AG04450 (cell line): ENCODE measurements around the gene MTUS2. TPM values are rescaled to one million over a fixed set of nuclear protein-coding genes. Genes with fewer than 3 reads are reported as not detected.

Source experiments
- CTCF ChIA-PET: fragments of 300-600, 350-600 bp; formaldehyde crosslinking; extraction: SDS; loops from one replicate; lab custom pipeline; 2022; ENCODE audit warnings: antibody characterized with exemption, inconsistent platforms; lab: Charles Lee
- POLR2A ChIA-PET: fragments of 350-600 bp; formaldehyde crosslinking; extraction: SDS; loops from one replicate; lab custom pipeline; 2021; ENCODE audit warnings: antibody characterized with exemption, inconsistent platforms; lab: Yijun Ruan, JAX
- DNase-seq: peaks from one replicate; pipeline ENCODE4 v3.0.0-alpha.2; 2011; ENCODE audit warnings: low read depth, low spot score
- H3K27ac ChIP-seq: one replicate; pipeline ENCODE4 v1.5.1; 2012; ENCODE audit warnings: low read depth, low read length, control low read depth
- H3K27me3 ChIP-seq: one replicate; pipeline ENCODE4 v1.6.0; 2012; ENCODE audit warnings: low read length; ENCODE audit not compliant: control insufficient read depth, insufficient read depth
- H3K4me3 ChIP-seq: 2 replicates; pipeline ENCODE4 v1.5.1; 2011; ENCODE audit warnings: mild to moderate bottlenecking, low read depth, low read length, control low read depth
- H3K9me3 ChIP-seq: 2 replicates; pipeline ENCODE4 v1.5.1; 2012; ENCODE audit warnings: low read length; ENCODE audit not compliant: control insufficient read depth, insufficient read depth
- polyA plus RNA-seq: library from polyadenylated mRNA; depleted of rRNA; stranded (reverse); fragments of >200 nt; gene quantifications from 2 replicates; pipeline ENCODE4 v1.2.3, GENCODE V29; 2011
- TF ChIP-seq, protein P1 (sequence below): IDR thresholded peaks from 2 replicates; pipeline ENCODE4 v1.5.1; 2011; ENCODE audit warnings: low read depth, low read length, control low read depth, inconsistent platforms

Gene MTUS2
- polyA plus RNA-seq, 1 experiment, result 0.02 TPM

DNA sequence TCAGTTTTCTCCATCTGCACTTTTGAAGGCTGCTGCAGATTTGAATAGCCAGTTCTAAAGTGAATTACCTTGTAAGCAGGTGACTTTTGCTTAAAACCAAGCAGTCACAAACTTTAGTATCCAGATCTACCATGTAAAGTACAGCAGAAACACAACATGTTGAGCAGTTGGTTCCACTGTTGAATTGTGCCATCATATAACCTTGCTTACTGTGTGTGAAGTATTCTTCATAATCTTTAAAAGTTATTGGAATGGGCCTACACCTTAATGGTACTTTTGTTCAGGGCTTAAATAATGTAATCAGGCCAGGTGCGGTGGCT, 23.2 kb upstream of the MTUS2 start:
- POLR2A ChIA-PET, result interaction anchor here (0.7 to 0.8 kb wide), 2 partner anchors 117 to 802 kb away, joined by 3 to 8 read pairs; no protein-coding TSS in a partner anchor
- Histone ChIP-seq H3K4me3 (no peak overlapping the region), H3K27ac (no peak overlapping the region), H3K27me3 (peaks cover 8% of the 10 kb centered on the region), H3K9me3 (no peaks in the 10 kb centered on the region; the same call in 1 of the 2 replicates)
- TF ChIP-seq, protein P1, sequence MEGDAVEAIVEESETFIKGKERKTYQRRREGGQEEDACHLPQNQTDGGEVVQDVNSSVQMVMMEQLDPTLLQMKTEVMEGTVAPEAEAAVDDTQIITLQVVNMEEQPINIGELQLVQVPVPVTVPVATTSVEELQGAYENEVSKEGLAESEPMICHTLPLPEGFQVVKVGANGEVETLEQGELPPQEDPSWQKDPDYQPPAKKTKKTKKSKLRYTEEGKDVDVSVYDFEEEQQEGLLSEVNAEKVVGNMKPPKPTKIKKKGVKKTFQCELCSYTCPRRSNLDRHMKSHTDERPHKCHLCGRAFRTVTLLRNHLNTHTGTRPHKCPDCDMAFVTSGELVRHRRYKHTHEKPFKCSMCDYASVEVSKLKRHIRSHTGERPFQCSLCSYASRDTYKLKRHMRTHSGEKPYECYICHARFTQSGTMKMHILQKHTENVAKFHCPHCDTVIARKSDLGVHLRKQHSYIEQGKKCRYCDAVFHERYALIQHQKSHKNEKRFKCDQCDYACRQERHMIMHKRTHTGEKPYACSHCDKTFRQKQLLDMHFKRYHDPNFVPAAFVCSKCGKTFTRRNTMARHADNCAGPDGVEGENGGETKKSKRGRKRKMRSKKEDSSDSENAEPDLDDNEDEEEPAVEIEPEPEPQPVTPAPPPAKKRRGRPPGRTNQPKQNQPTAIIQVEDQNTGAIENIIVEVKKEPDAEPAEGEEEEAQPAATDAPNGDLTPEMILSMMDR, result no peak
- no peak for DNase-seq
- CTCF ChIA-PET, result interaction anchor here (0.6 to 3.0 kb wide), 24 partner anchors 21 to 653 kb away, joined by 3 to 42 read pairs (median 4); no protein-coding TSS in a partner anchor

DNA sequence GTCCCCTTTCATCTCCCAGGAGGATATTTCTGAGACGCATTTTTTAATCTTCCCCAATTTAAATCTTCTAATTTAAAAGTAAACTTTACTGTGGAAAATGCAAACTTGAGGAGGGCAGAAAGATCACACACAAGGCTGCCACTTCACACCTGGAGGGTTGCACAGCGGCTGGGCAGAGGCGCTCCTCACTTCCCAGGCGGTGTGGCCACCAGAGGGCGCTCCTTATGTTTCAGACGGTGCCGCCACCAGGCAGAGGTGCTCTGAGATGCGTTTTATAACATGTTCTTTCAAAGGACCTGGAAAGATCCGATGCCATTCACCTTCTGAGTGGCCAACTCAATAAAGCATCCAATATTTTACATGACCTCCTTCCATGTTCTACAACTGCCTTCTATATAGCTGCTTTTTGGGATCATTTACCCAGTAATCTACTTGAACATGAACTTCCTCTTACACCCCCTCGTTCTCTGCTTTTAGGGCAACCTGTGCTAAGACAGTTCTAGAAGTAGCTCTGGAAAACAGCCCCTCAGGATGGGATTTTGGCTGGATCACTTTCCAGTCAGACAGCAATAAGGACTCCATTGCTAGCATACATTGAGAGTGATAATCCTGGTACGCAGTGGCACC, 14.8 kb upstream of the MTUS2 start:
- ChIA-PET POLR2A (no interaction called here), CTCF (interaction anchor here (0.6 kb wide), 1 partner anchor 52 kb away, joined by 3 read pairs; no protein-coding TSS in a partner anchor)
- Histone ChIP-seq H3K27ac (no peak overlapping the region), H3K9me3 (peaks cover 3% of the 10 kb centered on the region), H3K27me3 (no peaks in the 10 kb centered on the region), H3K4me3 (no peak overlapping the region)
- no peak for DNase-seq
- TF ChIP-seq, protein P1, result no peak

DNA sequence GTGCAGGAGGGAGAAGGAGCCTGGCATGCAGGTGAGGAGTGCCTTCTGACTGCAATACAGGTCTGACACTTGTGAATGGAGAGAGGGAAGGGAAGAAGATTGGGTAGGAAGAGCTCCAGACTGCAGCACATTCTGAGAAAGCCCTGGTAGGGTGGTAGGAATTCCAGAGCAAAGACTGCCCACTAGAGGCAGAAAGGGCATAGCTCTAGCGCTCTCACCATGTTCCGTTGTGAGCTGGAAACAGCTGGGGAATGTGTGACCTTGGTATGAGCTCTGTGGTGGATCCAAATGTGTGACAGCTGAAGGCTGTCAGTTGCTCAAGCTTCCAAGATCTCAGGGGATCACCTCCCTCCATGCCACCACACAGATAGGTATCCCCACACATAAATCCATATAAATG, 2.9 kb upstream of the MTUS2 start:
- no peak for DNase-seq
- Histone ChIP-seq H3K27me3 (peaks cover 8% of the 10 kb centered on the region), H3K9me3 (peaks cover 3% of the 10 kb centered on the region; the same call in 1 of the 2 replicates), H3K4me3 (no peak overlapping the region), H3K27ac (no peak overlapping the region)
- TF ChIP-seq, protein P1, result no peak
- ChIA-PET CTCF (no interaction called here), POLR2A (no interaction called here)

DNA sequence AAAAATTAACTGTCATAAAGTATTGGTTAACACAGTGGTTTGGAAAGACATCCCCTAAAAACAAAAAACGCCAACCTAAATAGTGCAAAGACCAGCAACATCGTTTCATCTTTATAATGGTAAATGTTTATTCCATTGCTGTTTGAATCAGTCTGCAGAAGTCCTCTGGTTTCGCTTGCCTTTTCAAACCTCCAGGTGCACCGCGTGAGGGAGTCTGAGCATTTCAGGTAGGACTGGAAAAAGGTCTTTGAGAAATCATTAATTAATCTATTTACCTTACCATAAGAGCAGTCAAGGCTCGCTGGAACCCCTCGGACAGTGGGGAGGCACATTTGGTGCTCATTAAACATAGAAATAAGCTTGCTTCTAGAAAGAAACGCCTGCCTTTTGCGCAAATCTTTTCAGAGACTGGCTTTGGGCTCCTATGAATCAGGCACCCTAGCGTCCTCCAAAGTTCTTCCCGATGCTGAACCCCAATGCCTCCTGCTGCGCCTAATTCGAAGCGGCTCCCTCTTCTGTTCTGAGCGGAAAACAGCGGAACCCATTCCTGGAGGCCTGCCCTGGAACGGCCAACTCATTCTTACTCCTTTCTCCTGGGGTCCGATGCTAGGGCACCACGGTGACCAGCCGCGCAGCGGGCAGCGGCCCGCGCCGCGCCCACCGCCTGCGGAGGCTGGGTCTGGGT, 951 bp upstream of the MTUS2 start:
- TF ChIP-seq, protein P1, result no peak
- no peak for DNase-seq
- peaks cover 3% of the 10 kb centered on the region; the same call in 1 of the 2 replicates for H3K9me3 ChIP-seq
- H3K4me3 ChIP-seq, result peak overlapping the region; percentile 29
- no peak overlapping the region for H3K27ac ChIP-seq
- POLR2A ChIA-PET, result no interaction called here
- peaks cover 12% of the 10 kb centered on the region for H3K27me3 ChIP-seq
- CTCF ChIA-PET, result interaction anchor here (0.7 to 2.1 kb wide), 6 partner anchors 11 to 1112 kb away, joined by 3 to 8 read pairs (median 3); no protein-coding TSS in a partner anchor

DNA sequence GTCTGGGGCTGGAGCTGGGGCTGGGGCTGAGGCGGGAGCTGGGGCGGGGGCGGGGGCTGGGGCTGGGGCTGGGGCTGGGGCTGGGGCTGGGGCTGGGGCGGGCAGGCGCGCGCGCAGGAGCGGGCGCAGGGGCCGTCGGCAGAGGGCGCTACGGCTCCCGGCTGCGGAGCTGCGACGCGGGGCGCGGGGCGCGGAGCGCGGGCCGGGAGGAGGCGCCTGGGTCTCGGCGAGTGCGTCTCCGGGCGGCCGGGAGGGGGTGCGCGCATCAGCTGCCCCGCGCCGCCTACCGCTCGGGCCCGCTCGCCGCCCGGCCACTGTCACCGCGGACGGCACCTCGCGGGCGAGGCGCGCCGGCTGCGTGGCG, 422 bp upstream of the MTUS2 start:
- POLR2A ChIA-PET, result no interaction called here
- no peak for DNase-seq

More for the DNA sequence above, 422 bp upstream of the MTUS2 start:
- TF ChIP-seq, protein P1, result no peak
- CTCF ChIA-PET, result interaction anchor here (0.6 to 2.1 kb wide), 4 partner anchors 10 to 1416 kb away, joined by 3 to 8 read pairs (median 3); no protein-coding TSS in a partner anchor
- Histone ChIP-seq H3K4me3 (peak overlapping the region; percentile 29; the same call in 1 of the 2 replicates), H3K9me3 (peaks cover 3% of the 10 kb centered on the region; the same call in 1 of the 2 replicates), H3K27me3 (peaks cover 12% of the 10 kb centered on the region), H3K27ac (no peak overlapping the region)
